Heart left ventricle (tissue), 13 donors: ENCODE measurements around the gene PRELID2.

ENCODE experiments used
- POLR2A ChIP-seq, 2 donors: fragments of 450-650 bp; IDR thresholded peaks; one replicate each; pipeline ENCODE4 v1.6.1; 2017; ENCODE audit warnings: antibody characterized with exemption in 2 of 2, mild to moderate bottlenecking in 2 of 2, moderate library complexity in 2 of 2
- TF ChIP-seq, protein P1 (sequence below), 12 donors: fragments of 200-600 bp; sonication (generic) in 4 of 12; IDR thresholded peaks; one replicate each; pipeline versions ENCODE4 v1.5.0 to v1.8.0; 2018 to 2022; ENCODE audit warnings: antibody characterized with exemption in 12 of 12, mild to moderate bottlenecking in 5 of 12
- donor health status: ischemic (EF 13 %, LVEDD 7.1; RV severe dilation, severe dysfunction).
- donor health status: DM: no; HTN: yes; CAD: no.
- donor health status: DM: no; HTN: no; CAD: no.
- donor health status: ischemic (EF 25% LVEDD 6.9; RV normal size, moderate dysfunction).
- donor health status: ischemic (EF 25% LVEDD 5.7; RV mildly dilated, moderate dysfunction).
- donor health status: ischemic (EF 35%, LVEDD 5.7; RV mildly dilated, moderate dysfunction).
- donor health status: nonischemic (EF 11% LVEDD 7.7; RV severe dilation, severe dysfunction).
- donor health status: DM: yes; HTN: yes; CAD: no.
- donor health status: PGD.
- donor health status: ischemic (EF 29% LVEDD 5.4; RV normal size, mild dysfunction).
- donor health status: nonischemic (EF 23%, LVEDD 6.1; RV moderate dilation, normal function).

DNA sequence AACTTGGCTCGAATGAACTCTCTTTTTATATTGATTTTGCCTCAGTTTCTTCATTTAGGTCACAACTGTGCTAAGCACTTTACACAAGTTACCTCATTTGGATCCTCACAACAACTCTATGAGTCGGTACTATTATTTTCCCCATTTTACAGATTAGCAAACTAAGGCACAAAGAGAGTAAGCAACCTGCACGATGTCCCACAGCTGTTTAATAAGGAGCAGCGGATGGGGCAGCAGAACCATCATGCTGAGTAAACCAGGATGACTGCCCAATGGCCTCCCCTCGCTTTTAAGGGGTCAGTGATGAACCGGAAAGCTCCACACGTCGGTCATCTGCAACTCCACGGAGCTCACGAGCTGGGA, 607 bp downstream of the PRELID2 start:
- TF ChIP-seq, protein P1, sequence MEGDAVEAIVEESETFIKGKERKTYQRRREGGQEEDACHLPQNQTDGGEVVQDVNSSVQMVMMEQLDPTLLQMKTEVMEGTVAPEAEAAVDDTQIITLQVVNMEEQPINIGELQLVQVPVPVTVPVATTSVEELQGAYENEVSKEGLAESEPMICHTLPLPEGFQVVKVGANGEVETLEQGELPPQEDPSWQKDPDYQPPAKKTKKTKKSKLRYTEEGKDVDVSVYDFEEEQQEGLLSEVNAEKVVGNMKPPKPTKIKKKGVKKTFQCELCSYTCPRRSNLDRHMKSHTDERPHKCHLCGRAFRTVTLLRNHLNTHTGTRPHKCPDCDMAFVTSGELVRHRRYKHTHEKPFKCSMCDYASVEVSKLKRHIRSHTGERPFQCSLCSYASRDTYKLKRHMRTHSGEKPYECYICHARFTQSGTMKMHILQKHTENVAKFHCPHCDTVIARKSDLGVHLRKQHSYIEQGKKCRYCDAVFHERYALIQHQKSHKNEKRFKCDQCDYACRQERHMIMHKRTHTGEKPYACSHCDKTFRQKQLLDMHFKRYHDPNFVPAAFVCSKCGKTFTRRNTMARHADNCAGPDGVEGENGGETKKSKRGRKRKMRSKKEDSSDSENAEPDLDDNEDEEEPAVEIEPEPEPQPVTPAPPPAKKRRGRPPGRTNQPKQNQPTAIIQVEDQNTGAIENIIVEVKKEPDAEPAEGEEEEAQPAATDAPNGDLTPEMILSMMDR (IDR thresholded peaks at IDR 0.05) = no peak
- no peak for TF ChIP-seq POLR2A (IDR thresholded peaks at IDR 0.05)
